Gastroesophageal sphincter (tissue), 4 donors: Measurements from ENCODE around the gene WIPF1. TPM values are rescaled to one million over a fixed set of nuclear protein-coding genes. Genes with fewer than 3 reads are reported as not detected.

Source experiments
- ATAC-seq: fragments of 150-250 bp; one replicate; pipeline ENCODE4 v1.9.1; 2016; ENCODE audit warnings: mild to moderate bottlenecking, moderate library complexity
- H3K27ac ChIP-seq, 4 donors: fragments of 200-600 bp; sonication (generic) in 3 of 4; 1 replicate in 3 of 4; 2 replicates in 1 of 4; pipeline ENCODE4 v1.5.1; 2016 to 2019
- H3K27me3 ChIP-seq: fragments of 200-600 bp; sonication (generic); one replicate; pipeline ENCODE4 v1.5.1; 2019
- H3K36me3 ChIP-seq, 2 donors: fragments of 200-600 bp; sonication (generic); one replicate each; pipeline ENCODE4 v1.5.1; 2019; ENCODE audit warnings: control low read depth in 1 of 2
- H3K4me1 ChIP-seq, 3 donors: fragments of 200-600 bp; sonication (generic); 1 replicate in 2 of 3; 2 replicates in 1 of 3; pipeline ENCODE4 v1.5.1; 2016 to 2019; ENCODE audit warnings: control low read depth in 2 of 3
- H3K4me3 ChIP-seq, 2 donors: fragments of 200-600 bp; sonication (generic); one replicate each; pipeline ENCODE4 v1.5.1; 2019; ENCODE audit warnings: mild to moderate bottlenecking in 1 of 2, moderate library complexity in 1 of 2
- H3K9me3 ChIP-seq, 3 donors: fragments of 200-600 bp; sonication (generic); one replicate each; pipeline ENCODE4 v1.5.1; 2017 to 2019; ENCODE audit warnings: control low read depth in 2 of 3
- CTCF ChIP-seq, 4 experiments: fragments of 200-600 bp in 2 of 4; fragments of 450-650 bp in 2 of 4; sonication (generic) in 1 of 4; IDR thresholded peaks; one replicate each; pipeline ENCODE4 v1.5.1; 2017 to 2019; ENCODE audit warnings: antibody characterized with exemption in 4 of 4, mild to moderate bottlenecking in 2 of 4, moderate library complexity in 2 of 4
- EP300 ChIP-seq: sonication (generic); formaldehyde crosslinking; IDR thresholded peaks from one replicate; pipeline ENCODE4 v1.6.1; 2017; ENCODE audit warnings: antibody characterized with exemption, mild to moderate bottlenecking
- POLR2A ChIP-seq, 2 donors: fragments of 450-650 bp; IDR thresholded peaks; one replicate each; pipeline ENCODE4 v1.6.1; 2017; ENCODE audit warnings: antibody characterized with exemption in 2 of 2, mild to moderate bottlenecking in 2 of 2, moderate library complexity in 1 of 2
- POLR2AphosphoS5 ChIP-seq: sonication (generic); formaldehyde crosslinking; IDR thresholded peaks from one replicate; pipeline ENCODE4 v1.6.1; 2017; ENCODE audit warnings: antibody characterized with exemption
- WGBS, 2 donors: methylation state at CpG; one replicate each; pipeline ENCODE4 v1.1.5; 2018; ENCODE audit warnings: low coverage in 1 of 2; 5-methylcytosine and 5-hydroxymethylcytosine counted together
- total RNA-seq, 4 donors: library from RNA; depleted of rRNA; stranded (reverse); fragments of >200 nt; gene quantifications; one replicate each; pipeline ENCODE4 v1.1.0, GENCODE V29; 2016

WIPF1 gene
- total RNA-seq, 4 donors from 2014 or later, result 32.2 to 50.4 (median 44.2) TPM

GRCh38 chr2:174518395-174518794 is 79.2 kb downstream of the WIPF1 start:
- Histone ChIP-seq H3K36me3 (no peaks in the 10 kb centered on the region), H3K9me3 (no peaks in the 10 kb centered on the region), H3K27ac (no peak overlapping the region), H3K27me3 (no peaks in the 10 kb centered on the region), H3K4me1 (no peaks in the 10 kb centered on the region), H3K4me3 (no peak overlapping the region)
- no peak for TF ChIP-seq CTCF (IDR thresholded peaks at IDR 0.05)
- no peak for TF ChIP-seq EP300
- no peak for TF ChIP-seq POLR2AphosphoS5
- no peak for TF ChIP-seq POLR2A (IDR thresholded peaks at IDR 0.05)
- ATAC-seq, result no peak
- 71 to 91% methylated on average over 1 to 2 of the region's 2 CpGs for WGBS, 2 donors

DNA sequence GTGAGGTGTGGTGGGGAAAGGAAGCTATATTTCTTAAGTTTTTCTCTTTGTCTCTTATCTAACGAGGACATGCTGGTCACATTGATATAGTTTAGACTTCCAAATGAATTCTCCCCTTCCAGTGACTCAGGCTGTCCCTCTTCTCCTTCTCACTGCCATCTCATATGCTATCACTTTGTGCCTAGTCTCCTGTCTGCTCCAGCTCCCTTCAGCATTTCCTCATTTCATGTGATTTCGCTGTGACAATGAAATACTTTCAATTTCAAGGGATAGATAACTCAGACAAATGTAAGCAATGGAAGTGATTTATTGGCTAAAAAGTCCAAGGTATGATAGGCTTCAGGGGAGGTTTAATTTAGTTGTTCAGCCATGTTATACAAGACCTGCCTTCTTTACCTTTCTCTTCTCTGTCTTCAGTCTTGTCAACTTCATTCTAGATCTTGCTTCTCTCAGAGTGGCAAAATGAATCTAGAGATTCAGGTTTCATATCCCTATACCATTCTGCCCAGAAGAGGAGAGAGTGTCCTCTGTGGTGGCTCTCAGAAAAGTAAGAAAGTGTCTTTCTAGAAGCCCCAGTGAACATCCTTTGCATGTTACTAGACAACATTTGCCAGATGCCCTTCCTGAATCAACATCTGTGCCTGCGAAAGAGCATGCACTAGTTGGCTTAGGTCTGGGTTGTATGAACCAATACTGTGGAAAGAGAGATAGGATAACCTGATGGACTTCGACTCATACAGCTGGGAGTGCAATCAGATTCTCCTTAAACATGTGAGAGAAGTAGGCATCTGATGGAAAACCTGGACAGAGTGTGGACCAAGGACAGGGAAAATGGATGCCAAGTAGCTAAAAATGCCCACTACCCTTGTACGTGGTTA is 80.9 kb downstream of the WIPF1 start:
- no peak for TF ChIP-seq POLR2AphosphoS5
- no peak for TF ChIP-seq CTCF (IDR thresholded peaks at IDR 0.05)
- TF ChIP-seq POLR2A (IDR thresholded peaks at IDR 0.05), result no peak
- no peak for TF ChIP-seq EP300
- no peaks in the 10 kb centered on the region for H3K36me3 ChIP-seq

GRCh38 chr2:174512345-174512744 is 85.3 kb downstream of the WIPF1 start:
- TF ChIP-seq POLR2A (IDR thresholded peaks at IDR 0.05) (no peak), CTCF (IDR thresholded peaks at IDR 0.05) (no peak)
- H3K36me3 ChIP-seq, result no peaks in the 10 kb centered on the region
- no peak for ATAC-seq
- WGBS, 2 donors, result 73 to 83% methylated on average over 3 of the region's 3 CpGs
- no peak overlapping the region for H3K27ac ChIP-seq
- H3K9me3 ChIP-seq, result peaks cover 0 to 10% (median 0%) of the 10 kb centered on the region in 3 donors
- H3K27me3 ChIP-seq, result no peaks in the 10 kb centered on the region
- H3K4me1 ChIP-seq, result no peaks in the 10 kb centered on the region
- H3K4me3 ChIP-seq, result no peak overlapping the region

More for the DNA sequence above, 80.9 kb downstream of the WIPF1 start:
- Histone ChIP-seq H3K4me1 (no peaks in the 10 kb centered on the region), H3K27ac (no peak overlapping the region), H3K27me3 (no peaks in the 10 kb centered on the region), H3K9me3 (no peaks in the 10 kb centered on the region), H3K4me3 (no peak overlapping the region)
- no peak for ATAC-seq
- WGBS, 2 donors, result 75 to 85% methylated on average over 4 of the region's 5 CpGs

GRCh38 chr2:174511580-174512260 is 85.9 kb downstream of the WIPF1 start:
- no peaks in the 10 kb centered on the region for H3K27me3 ChIP-seq
- peaks cover 0 to 10% (median 0%) of the 10 kb centered on the region in 3 donors for H3K9me3 ChIP-seq
- ATAC-seq, result no peak
- TF ChIP-seq POLR2AphosphoS5 (no peak), EP300 (no peak), POLR2A (IDR thresholded peaks at IDR 0.05) (no peak), CTCF (IDR thresholded peaks at IDR 0.05) (no peak)
- no peaks in the 10 kb centered on the region for H3K36me3 ChIP-seq
- WGBS, 2 donors, result 0 to 58% methylated on average over 2 to 5 of the region's 5 CpGs
- H3K4me1 ChIP-seq, result no peaks in the 10 kb centered on the region
- no peak overlapping the region for H3K27ac ChIP-seq
- no peak overlapping the region for H3K4me3 ChIP-seq
